Fibroblast of villous mesenchyme (primary cell): ENCODE results near the gene CRACDL. TPM values are rescaled to one million over a fixed set of nuclear protein-coding genes. Genes with fewer than 3 reads are reported as not detected.

Experiments
- DNase-seq: peaks from one replicate; pipeline ENCODE4 v3.0.0-alpha.2; 2010; ENCODE audit warnings: low read depth
- H3K4me3 ChIP-seq: 2 replicates; pipeline ENCODE4 v1.5.1; 2011; ENCODE audit warnings: low read depth, mild to moderate bottlenecking, low read length
- small RNA-seq: library from RNA; depleted of rRNA; stranded (forward); fragments of <200 nt; gene quantifications from one replicate; pipeline ENCODE3, GENCODE V24; 2012
- total RNA-seq: library from RNA; depleted of rRNA; stranded (reverse); fragments of >200 nt; gene quantifications from 2 replicates; pipeline ENCODE4 v1.2.3, GENCODE V29; 2012
- TF ChIP-seq, protein P1 (sequence below): IDR thresholded peaks from 2 replicates; pipeline ENCODE4 v1.5.1; 2012; ENCODE audit warnings: low read depth, mild to moderate bottlenecking, low read length; ENCODE audit not compliant: insufficient read depth

CRACDL gene
- total RNA-seq, 1 donor: not detected

DNA sequence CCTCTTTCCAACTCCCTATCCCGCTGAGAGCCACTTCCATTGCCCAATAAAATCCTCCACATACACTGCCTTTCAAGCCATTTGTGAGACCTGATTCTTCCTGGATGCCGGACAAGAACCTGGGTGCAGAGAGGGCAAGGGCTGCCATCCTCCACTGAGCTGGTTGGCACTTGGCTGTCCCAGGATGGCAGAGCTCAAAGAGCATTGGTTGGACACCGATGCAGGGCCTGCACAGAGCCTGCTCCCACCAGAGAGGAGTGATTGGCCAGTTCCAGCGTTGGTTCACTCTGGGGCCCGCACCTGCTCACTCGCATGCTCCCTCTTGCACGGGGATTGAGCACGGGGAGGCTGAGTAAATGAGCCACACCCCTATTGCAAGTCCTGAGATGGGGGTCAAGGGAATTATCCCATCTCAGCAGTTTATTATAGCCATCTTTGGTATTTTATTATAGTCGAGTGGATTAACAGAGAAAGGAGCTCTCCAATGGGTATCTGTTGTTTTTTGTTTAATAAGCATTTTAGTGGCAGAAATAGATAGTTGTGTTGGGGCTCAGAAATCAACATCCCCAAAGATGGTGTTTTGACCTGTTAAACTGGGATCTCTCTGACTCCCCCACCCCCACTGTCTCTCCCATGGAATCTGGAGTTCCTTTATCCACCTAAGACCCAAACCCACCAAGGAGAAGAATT is 185.3 kb downstream of the CRACDL start:
- no peak overlapping the region for H3K4me3 ChIP-seq
- TF ChIP-seq, protein P1, sequence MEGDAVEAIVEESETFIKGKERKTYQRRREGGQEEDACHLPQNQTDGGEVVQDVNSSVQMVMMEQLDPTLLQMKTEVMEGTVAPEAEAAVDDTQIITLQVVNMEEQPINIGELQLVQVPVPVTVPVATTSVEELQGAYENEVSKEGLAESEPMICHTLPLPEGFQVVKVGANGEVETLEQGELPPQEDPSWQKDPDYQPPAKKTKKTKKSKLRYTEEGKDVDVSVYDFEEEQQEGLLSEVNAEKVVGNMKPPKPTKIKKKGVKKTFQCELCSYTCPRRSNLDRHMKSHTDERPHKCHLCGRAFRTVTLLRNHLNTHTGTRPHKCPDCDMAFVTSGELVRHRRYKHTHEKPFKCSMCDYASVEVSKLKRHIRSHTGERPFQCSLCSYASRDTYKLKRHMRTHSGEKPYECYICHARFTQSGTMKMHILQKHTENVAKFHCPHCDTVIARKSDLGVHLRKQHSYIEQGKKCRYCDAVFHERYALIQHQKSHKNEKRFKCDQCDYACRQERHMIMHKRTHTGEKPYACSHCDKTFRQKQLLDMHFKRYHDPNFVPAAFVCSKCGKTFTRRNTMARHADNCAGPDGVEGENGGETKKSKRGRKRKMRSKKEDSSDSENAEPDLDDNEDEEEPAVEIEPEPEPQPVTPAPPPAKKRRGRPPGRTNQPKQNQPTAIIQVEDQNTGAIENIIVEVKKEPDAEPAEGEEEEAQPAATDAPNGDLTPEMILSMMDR: no peak
- DNase-seq: no peak

DNA sequence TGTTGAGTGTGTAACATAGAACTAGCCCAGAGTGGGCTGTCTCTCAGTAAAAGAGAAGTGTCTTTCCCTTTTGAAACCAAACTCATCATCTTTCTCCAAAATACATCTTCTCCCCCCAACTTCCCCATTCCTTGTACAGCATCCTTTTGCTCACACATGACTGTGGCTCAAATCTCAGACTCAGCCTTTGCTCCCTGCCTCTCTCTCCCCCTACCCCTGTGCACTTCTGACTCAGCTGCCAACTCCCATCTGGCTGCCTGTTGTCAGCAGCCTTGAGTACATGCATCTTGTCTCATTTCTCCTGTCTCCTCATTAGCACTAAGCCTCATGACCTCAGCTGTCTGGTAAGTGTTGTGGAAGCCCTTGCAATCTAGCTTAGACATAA is 187.0 kb downstream of the CRACDL start:
- no peak for DNase-seq
- H3K4me3 ChIP-seq: no peak overlapping the region
- TF ChIP-seq, protein P1: no peak

DNA sequence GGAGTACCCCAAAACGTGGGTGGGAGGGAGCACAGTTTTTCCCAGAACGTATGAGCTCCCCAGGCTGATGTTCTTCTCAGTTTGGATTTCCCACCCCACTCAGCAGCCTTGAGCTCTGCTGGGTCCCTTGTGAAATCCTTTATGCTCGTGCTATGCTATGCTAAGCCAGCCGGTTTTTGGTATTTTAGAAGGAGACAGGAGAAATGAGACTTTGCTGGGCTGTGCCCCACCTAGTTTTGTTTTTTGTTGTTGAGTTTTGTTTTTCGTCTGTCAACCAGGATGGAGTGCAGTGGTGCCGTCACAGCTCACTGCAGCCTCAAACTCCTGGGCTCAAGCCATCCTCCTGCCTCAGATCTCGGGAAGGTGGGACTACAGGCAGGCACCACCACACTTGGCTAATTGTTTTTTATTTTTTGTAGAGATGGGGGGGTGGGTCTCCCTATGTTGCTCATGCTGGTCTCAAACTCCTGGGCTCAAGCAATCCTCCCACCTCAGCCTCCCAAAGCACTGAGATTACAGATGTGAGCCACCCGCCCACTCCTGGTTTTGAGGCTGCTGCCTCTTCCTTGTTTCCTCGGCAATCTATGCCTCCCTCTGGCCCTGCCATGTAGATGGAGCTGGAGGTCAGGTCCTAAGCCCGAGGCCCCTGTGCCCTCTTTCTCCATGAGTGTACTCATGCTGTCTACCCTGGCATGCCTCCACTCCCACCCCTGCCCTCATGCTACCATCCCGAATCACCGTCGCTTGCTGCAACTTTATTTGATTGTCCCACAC is 187.5 kb downstream of the CRACDL start:
- no peak for DNase-seq
- TF ChIP-seq, protein P1: no peak
- no peak overlapping the region for H3K4me3 ChIP-seq

DNA sequence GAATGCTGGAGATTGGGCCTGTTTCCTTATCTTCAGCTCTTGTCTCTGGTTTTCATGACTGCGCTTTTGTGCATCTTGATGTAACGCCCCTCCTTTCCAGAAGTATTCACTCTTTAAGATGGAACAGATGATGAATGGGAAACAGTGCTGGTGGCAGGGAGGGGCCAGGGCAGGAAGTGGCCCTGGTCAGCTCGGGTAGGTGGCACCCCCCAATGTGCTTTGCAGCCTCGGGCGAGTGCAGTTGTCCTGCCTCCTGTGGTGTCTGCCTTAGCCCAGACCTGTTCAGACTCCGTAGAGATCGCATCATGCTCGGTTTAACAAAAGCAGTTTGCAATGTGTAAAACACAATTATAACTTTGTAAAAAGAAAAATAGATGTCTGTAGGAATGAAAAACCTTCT is 188.1 kb downstream of the CRACDL start:
- DNase-seq: no peak
- no peak overlapping the region for H3K4me3 ChIP-seq
- TF ChIP-seq, protein P1: no peak

GRCh38 chr2:98746426-98746825 is 189.6 kb downstream of the CRACDL start:
- H3K4me3 ChIP-seq: no peak overlapping the region
- DNase-seq: no peak
- TF ChIP-seq, protein P1: no peak

GRCh38 chr2:98744595-98744994 is 191.4 kb downstream of the CRACDL start:
- no peak overlapping the region for H3K4me3 ChIP-seq
- DNase-seq: no peak
- TF ChIP-seq, protein P1: no peak

Small RNA genes within 50 kb of the gene (small RNA-seq; reads per million reads assigned to genes)
- gene RNU4-84P (not detected), gene RNU7-46P (0.28 reads per million)

Other genes with a start within 250 kb of the CRACDL start
- under 0.01 TPM in 1 of 2 replicates, not detected in the other for gene MGAT4A, start 205.1 kb downstream of the CRACDL start, total RNA-seq
- gene C2orf15, start 205.5 kb upstream of the CRACDL start, total RNA-seq: not detected in 2 replicates
- 1.9 and 3.0 TPM in 2 replicates for gene TSGA10, start 218.7 kb upstream of the CRACDL start, total RNA-seq
- gene LIPT1, start 218.7 kb upstream of the CRACDL start, total RNA-seq: 2.3 and 6.5 TPM in 2 replicates
- gene MITD1, start 244.8 kb upstream of the CRACDL start, total RNA-seq: 19.0 and 23.3 TPM in 2 replicates
- gene MRPL30, start 245.0 kb upstream of the CRACDL start, total RNA-seq: 31.2 and 40.6 TPM in 2 replicates